Upper lobe of left lung (tissue), 6 donors: Measurements from ENCODE around the gene SOX10. TPM values are rescaled to one million over a fixed set of nuclear protein-coding genes. Genes with fewer than 3 reads are reported as not detected.
"Not testable (repeated sequence)": the region's sequence is repeated elsewhere in the genome, so short reads cannot be mapped to it uniquely, and the experiment has no call there.

Source experiments
- ATAC-seq, 2 donors: fragments of 200-7000 bp; cut with Tn5 transposase; one replicate each; pipeline ENCODE4 v1.9.1; 2022; ENCODE audit warnings: mild to moderate bottlenecking in 2 of 2, moderate library complexity in 2 of 2; ENCODE audit not compliant: low FRiP score in 2 of 2
- DNase-seq, 2 donors: peaks; one replicate each; pipeline ENCODE4 v3.0.0-alpha.2; 2019 to 2020
- H3K27ac ChIP-seq, 4 donors: fragments of 200-600 bp; sonication (generic); one replicate each; pipeline ENCODE4 v1.5.1; 2016 to 2019
- H3K27me3 ChIP-seq, 4 donors: fragments of 200-600 bp; sonication (generic); one replicate each; pipeline ENCODE4 v1.5.1; 2017 to 2019
- H3K36me3 ChIP-seq, 4 donors: fragments of 200-600 bp; sonication (generic); one replicate each; pipeline ENCODE4 v1.5.1; 2016 to 2019
- H3K4me1 ChIP-seq, 4 donors: fragments of 200-600 bp; sonication (generic); one replicate each; pipeline ENCODE4 v1.5.1; 2018 to 2019
- H3K4me3 ChIP-seq, 4 donors: fragments of 200-600 bp; sonication (generic); one replicate each; pipeline ENCODE4 v1.5.1; 2017 to 2019; ENCODE audit warnings: mild to moderate bottlenecking in 2 of 4, moderate library complexity in 1 of 4
- H3K9me3 ChIP-seq, 4 donors: fragments of 200-600 bp; sonication (generic); one replicate each; pipeline ENCODE4 v1.5.1; 2018 to 2019
- EP300 ChIP-seq, 4 donors: sonication (generic); formaldehyde crosslinking; IDR thresholded peaks; one replicate each; pipeline ENCODE4 v1.5.1; 2017; ENCODE audit warnings: antibody characterized with exemption in 4 of 4, control low read depth in 2 of 4
- POLR2A ChIP-seq, 4 donors: fragments of 450-650 bp; IDR thresholded peaks; one replicate each; pipeline ENCODE4 v1.5.1; 2016 to 2017; ENCODE audit warnings: antibody characterized with exemption in 4 of 4, mild to moderate bottlenecking in 2 of 4
- POLR2AphosphoS5 ChIP-seq, 2 donors: sonication (generic); formaldehyde crosslinking; IDR thresholded peaks; one replicate each; pipeline ENCODE4 v1.5.1; 2017; ENCODE audit warnings: antibody characterized with exemption in 2 of 2
- WGBS, 2 donors: methylation state at CpG; one replicate each; pipeline ENCODE4 v1.1.5; 2017 to 2018; 5-methylcytosine and 5-hydroxymethylcytosine counted together
- total RNA-seq, 6 donors: library from RNA; depleted of rRNA in 4 of 6; stranded (reverse); fragments of >200 nt in 4 of 6; gene quantifications; one replicate each; pipeline versions ENCODE4 v1.1.0 to v1.2.1, GENCODE V29; 2016 to 2021
- TF ChIP-seq, protein P1 (sequence below), 6 experiments: fragments of 450-650 bp in 4 of 6; fragments of 200-600 bp in 2 of 6; sonication (generic) in 2 of 6; IDR thresholded peaks; one replicate each; pipeline ENCODE4 v1.5.1; 2016 to 2019; ENCODE audit warnings: antibody characterized with exemption in 6 of 6
- donor health status: DM: no; HTN: no; CAD: no; lungs with moderate emphysema.
- donor health status: DM: no; HTN: yes; CAD: no; lungs with severe emphysema.

SOX10 gene
- total RNA-seq, 6 donors from 2014 or later: 0.15 TPM; not detected in 5

DNA sequence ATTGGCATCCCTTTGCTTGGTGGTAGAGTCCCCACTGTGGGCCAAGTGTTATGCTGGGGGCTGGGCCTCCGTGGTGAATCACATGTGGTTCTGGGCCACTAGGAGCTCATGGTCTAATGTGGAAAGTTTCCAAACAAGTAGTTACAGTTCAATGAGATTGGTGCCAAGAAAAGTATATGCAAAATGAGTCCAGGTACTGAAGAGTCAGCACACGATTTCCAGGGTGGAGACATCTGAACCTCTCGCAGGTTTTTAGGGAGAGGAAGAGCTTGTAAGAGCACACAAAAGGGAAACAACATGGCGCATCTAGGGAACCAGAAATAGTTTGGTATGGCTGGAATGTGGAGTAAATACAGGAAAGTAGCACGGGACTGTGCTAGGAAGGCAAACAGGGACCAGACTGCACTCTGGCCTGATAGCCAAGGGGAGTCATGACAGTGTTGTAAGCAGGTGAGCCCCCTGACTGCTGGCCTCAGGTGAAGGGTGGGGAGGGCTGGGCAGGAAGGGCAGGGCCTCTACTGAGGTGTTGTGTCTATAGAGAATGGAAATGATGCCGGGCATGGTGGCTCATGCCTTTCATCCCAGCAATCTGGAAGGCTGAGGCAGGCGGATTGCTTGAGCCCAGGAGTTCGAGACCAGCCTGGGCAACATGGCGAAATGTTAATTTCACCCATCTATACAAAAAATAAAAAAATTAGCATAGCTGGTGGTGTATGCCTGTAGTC lies 18.3 kb downstream of the SOX10 start:
- no peak for TF ChIP-seq EP300 (IDR thresholded peaks at IDR 0.05)
- TF ChIP-seq POLR2A (IDR thresholded peaks at IDR 0.05): no peak
- TF ChIP-seq, protein P1, sequence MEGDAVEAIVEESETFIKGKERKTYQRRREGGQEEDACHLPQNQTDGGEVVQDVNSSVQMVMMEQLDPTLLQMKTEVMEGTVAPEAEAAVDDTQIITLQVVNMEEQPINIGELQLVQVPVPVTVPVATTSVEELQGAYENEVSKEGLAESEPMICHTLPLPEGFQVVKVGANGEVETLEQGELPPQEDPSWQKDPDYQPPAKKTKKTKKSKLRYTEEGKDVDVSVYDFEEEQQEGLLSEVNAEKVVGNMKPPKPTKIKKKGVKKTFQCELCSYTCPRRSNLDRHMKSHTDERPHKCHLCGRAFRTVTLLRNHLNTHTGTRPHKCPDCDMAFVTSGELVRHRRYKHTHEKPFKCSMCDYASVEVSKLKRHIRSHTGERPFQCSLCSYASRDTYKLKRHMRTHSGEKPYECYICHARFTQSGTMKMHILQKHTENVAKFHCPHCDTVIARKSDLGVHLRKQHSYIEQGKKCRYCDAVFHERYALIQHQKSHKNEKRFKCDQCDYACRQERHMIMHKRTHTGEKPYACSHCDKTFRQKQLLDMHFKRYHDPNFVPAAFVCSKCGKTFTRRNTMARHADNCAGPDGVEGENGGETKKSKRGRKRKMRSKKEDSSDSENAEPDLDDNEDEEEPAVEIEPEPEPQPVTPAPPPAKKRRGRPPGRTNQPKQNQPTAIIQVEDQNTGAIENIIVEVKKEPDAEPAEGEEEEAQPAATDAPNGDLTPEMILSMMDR (IDR thresholded peaks at IDR 0.05): no peak
- TF ChIP-seq POLR2AphosphoS5 (IDR thresholded peaks at IDR 0.05): no peak

DNA sequence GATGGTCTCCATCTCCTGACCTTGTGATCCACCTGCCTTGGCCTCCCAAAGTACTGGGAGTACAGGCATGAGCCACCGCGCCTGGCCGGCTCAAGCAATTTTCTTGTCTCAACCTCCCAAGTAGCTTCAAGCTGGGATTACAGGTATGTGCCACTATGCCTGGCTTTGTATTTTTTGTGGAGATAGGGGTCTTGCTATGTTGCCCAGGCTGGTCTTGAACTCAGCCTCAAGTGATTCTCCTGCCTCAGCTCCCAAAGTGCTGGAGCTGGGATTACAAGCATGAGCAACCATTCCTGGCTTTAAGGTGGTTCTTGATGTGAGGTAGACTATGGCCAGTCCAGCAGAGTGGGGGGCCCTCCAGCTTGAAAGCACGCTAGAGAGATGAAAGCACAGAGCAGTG lies 23.3 kb downstream of the SOX10 start:
- peaks cover 14 to 84% (median 65%) of the 10 kb centered on the region in 4 donors for H3K36me3 ChIP-seq
- ATAC-seq (no peak), DNase-seq (no peak)
- H3K27me3 ChIP-seq: no peaks in the 10 kb centered on the region
- WGBS, 2 donors: 93 to 100% methylated on average over 2 to 4 of the region's 4 CpGs
- no peak overlapping the region for H3K27ac ChIP-seq
- no peak for TF ChIP-seq POLR2A (IDR thresholded peaks at IDR 0.05)
- TF ChIP-seq, protein P1 (IDR thresholded peaks at IDR 0.05): no peak
- no peak for TF ChIP-seq POLR2AphosphoS5 (IDR thresholded peaks at IDR 0.05)
- TF ChIP-seq EP300 (IDR thresholded peaks at IDR 0.05): no peak
- peaks cover 0 to 5% (median 0%) of the 10 kb centered on the region in 4 donors for H3K4me1 ChIP-seq
- no peaks in the 10 kb centered on the region for H3K9me3 ChIP-seq
- no peak overlapping the region for H3K4me3 ChIP-seq

More for the DNA sequence above, 18.3 kb downstream of the SOX10 start:
- Histone ChIP-seq H3K4me3 (no peak overlapping the region), H3K9me3 (no peaks in the 10 kb centered on the region), H3K27ac (no peak overlapping the region), H3K36me3 (peaks cover 6 to 76% (median 52%) of the 10 kb centered on the region in 4 donors), H3K4me1 (peaks cover 0 to 5% (median 0%) of the 10 kb centered on the region in 4 donors), H3K27me3 (no peaks in the 10 kb centered on the region)
- ATAC-seq (no peak), DNase-seq (no peak)
- WGBS, 2 donors: 80 to 81% methylated on average over 9 of the region's 9 CpGs

DNA sequence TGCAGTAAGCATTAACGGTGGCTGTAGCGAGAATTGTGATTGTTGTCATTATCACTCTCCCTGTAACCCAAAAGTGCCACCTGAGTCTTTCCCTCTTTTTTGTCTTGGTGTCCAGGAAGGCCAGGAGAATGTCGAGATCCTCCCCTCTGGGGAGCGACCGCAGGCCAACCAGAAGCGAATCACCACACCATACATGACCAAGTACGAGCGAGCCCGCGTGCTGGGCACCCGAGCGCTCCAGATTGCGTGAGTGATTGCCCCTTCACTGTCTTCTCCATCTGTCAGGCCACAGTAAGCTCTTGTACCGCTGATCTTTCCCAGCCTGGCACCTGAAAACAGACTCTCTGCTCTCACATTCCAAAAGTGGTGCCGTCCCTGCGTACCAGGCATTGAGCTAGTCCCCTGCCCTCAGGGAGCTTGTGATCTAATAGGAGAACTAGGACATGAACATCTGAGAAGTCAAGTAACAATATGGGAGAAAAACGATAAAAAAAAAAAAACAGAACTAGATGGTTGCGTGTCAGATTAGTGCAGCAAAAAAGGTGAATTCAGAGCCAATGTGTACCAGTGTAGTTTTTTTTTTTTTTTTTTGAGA lies 25.0 kb downstream of the SOX10 start:
- peaks cover 7 to 14% (median 9%) of the 10 kb centered on the region in 4 donors for H3K4me1 ChIP-seq
- no peaks in the 10 kb centered on the region for H3K27me3 ChIP-seq
- no peaks in the 10 kb centered on the region for H3K9me3 ChIP-seq
- no peak overlapping the region for H3K27ac ChIP-seq
- H3K4me3 ChIP-seq: no peak overlapping the region
- DNase-seq (peak in 1 of 2 donors; percentile 58), ATAC-seq (no peak)
- no peak for TF ChIP-seq POLR2A (IDR thresholded peaks at IDR 0.05)
- TF ChIP-seq, protein P1 (IDR thresholded peaks at IDR 0.05): no peak
- no peak for TF ChIP-seq EP300 (IDR thresholded peaks at IDR 0.05)
- TF ChIP-seq POLR2AphosphoS5 (IDR thresholded peaks at IDR 0.05): no peak
- peaks cover 14 to 80% (median 65%) of the 10 kb centered on the region in 4 donors for H3K36me3 ChIP-seq
- WGBS, 2 donors: 96 to 98% methylated on average over 13 to 18 of the region's 18 CpGs

DNA sequence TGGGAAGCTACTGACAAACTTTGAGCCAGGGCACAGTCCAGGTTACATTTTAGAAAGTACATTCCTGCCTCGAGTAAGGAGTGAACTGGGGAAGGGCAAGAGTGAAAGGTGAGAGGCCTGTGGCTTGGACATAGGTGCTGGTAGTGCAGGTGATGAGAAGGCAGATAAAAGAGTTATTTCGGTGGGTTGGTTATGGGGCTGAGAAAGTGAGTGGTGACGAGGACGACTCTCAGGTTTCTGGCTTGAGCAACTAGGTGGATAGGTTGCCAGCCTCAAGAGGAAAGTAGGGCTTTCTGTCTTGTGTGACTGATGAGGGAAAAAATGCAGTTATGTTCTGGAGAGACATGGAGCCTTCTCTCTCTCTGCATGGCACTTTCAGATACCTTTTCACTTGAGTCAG lies 27.1 kb downstream of the SOX10 start:
- ATAC-seq (no peak), DNase-seq (no peak)
- peaks cover 18 to 28% (median 21%) of the 10 kb centered on the region in 4 donors for H3K4me1 ChIP-seq
- H3K27me3 ChIP-seq: no peaks in the 10 kb centered on the region
- no peaks in the 10 kb centered on the region for H3K9me3 ChIP-seq
- no peak for TF ChIP-seq EP300 (IDR thresholded peaks at IDR 0.05)
- no peak for TF ChIP-seq POLR2AphosphoS5 (IDR thresholded peaks at IDR 0.05)
- TF ChIP-seq, protein P1 (IDR thresholded peaks at IDR 0.05): no peak
- no peak for TF ChIP-seq POLR2A (IDR thresholded peaks at IDR 0.05)
- 86 to 87% methylated on average over 4 of the region's 4 CpGs for WGBS, 2 donors
- H3K36me3 ChIP-seq: peaks cover 14 to 60% (median 55%) of the 10 kb centered on the region in 4 donors
- H3K4me3 ChIP-seq: no peak overlapping the region
- H3K27ac ChIP-seq: no peak overlapping the region

DNA sequence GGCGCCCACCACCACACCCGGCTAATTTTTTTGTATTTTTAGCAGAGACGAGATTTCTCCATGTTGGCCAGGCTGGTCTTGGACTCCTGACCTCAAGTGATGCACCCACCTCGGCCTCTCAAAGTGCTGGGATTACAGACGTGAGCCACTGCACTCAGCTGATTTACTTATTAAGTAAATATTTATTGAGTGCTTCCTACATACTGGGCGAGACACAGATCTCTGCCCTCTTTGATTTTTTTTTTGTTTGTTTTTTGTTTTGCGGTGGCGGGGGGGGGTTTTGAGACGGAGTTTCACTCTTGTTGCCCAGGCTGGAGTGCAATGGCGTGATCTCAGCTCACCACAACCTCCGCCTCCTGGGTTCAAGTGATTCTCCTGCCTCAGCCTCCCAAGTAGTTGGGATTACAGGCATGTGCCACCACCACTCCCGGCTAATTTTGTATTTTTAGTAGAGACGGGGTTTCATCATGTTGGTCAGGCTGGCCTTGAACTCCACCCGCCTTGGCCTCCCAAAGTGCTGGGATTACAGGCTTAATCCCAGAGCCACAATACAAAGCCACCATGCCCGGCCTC lies 28.4 kb downstream of the SOX10 start:
- ATAC-seq, H3K27ac ChIP-seq, H3K27me3 ChIP-seq, H3K4me3 ChIP-seq, H3K9me3 ChIP-seq, DNase-seq: not testable (repeated sequence)
- H3K4me1 ChIP-seq: peaks cover 18 to 28% (median 21%) of the 10 kb centered on the region in 4 donors
- H3K36me3 ChIP-seq: peaks cover 14 to 47% (median 42%) of the 10 kb centered on the region in 4 donors
- 72 to 73% methylated on average over 15 of the region's 15 CpGs for WGBS, 2 donors
